HEK293 (cell line): ENCODE data around the gene DAAM2.

Experiments used
- CTCF ChIA-PET: fragments of 350-600 bp; formaldehyde crosslinking; extraction: SDS; loops from one replicate; lab custom pipeline; 2021; ENCODE audit warnings: antibody characterized with exemption; lab: Yijun Ruan, JAX
- POLR2A ChIA-PET: fragments of 300-600 bp; formaldehyde crosslinking; extraction: SDS; loops from one replicate; lab custom pipeline; 2020; ENCODE audit warnings: antibody characterized with exemption, inconsistent platforms; lab: Yijun Ruan, JAX
- H3K27ac ChIP-seq: fragments of 200-500 bp; sonication (Bioruptor generic); 2 replicates; pipeline ENCODE4 v1.5.1; 2014; ENCODE audit warnings: low read depth, low read length, control low read depth, inconsistent platforms; ENCODE audit errors: extremely low read depth
- H3K36me3 ChIP-seq, 2 experiments: fragments of 200-500 bp in 1 of 2; sonication (Bioruptor generic) in 1 of 2; 1 replicate in 1 of 2; 2 replicates in 1 of 2; pipeline ENCODE4 v1.5.1; 2014 to 2017; ENCODE audit warnings: inconsistent platforms in 2 of 2, low read length in 2 of 2; ENCODE audit not compliant: control insufficient read depth in 2 of 2, insufficient read depth in 1 of 2
- H3K4me1 ChIP-seq: fragments of 200-500 bp; sonication (Bioruptor generic); 2 replicates; pipeline ENCODE4 v1.5.1; 2014; ENCODE audit warnings: mild to moderate bottlenecking, low read length, inconsistent platforms; ENCODE audit not compliant: control insufficient read depth, insufficient read depth
- H3K4me3 ChIP-seq: 2 replicates; pipeline ENCODE4 v1.5.1; 2011; ENCODE audit warnings: low read depth, mild to moderate bottlenecking, control low read depth, low read length, moderate library complexity
- H3K9me3 ChIP-seq: fragments of 200-500 bp; sonication (Bioruptor generic); 2 replicates; pipeline ENCODE4 v1.5.1; 2014; ENCODE audit warnings: low read depth, low read length, inconsistent platforms; ENCODE audit not compliant: control insufficient read depth, insufficient read depth
- EGR2 ChIP-seq: fragments of 450-650 bp; formaldehyde crosslinking; IDR thresholded peaks from 2 replicates; pipeline ENCODE4 v1.5.1; 2016; ENCODE audit warnings: low read depth, missing biosample characterization, missing genetic modification characterization
- ELK4 ChIP-seq: IDR thresholded peaks from 2 replicates; pipeline ENCODE4 v1.6.1; 2011; ENCODE audit warnings: mild to moderate bottlenecking, low read depth, low read length, borderline replicate concordance
- KLF17 ChIP-seq: fragments of 450-650 bp; formaldehyde crosslinking; IDR thresholded peaks from 2 replicates; pipeline ENCODE4 v1.5.1; 2016; ENCODE audit warnings: missing biosample characterization, missing genetic modification characterization
- PBX3 ChIP-seq: sonication (generic); formaldehyde crosslinking; IDR thresholded peaks from 2 replicates; pipeline ENCODE4 v1.8.1; 2022; ENCODE audit warnings: mild to moderate bottlenecking, moderate library complexity, missing genetic modification reagents
- SCRT2 ChIP-seq: fragments of 450-650 bp; formaldehyde crosslinking; IDR thresholded peaks from 2 replicates; pipeline ENCODE4 v1.5.1; 2016; ENCODE audit warnings: missing biosample characterization, missing genetic modification characterization
- SP3 ChIP-seq: fragments of 450-650 bp; formaldehyde crosslinking; IDR thresholded peaks from 2 replicates; pipeline ENCODE4 v1.5.1; 2016; ENCODE audit warnings: missing biosample characterization, missing genetic modification characterization
- TCF7L2 ChIP-seq: IDR thresholded peaks from 2 replicates; pipeline ENCODE4 v1.6.1; 2011; ENCODE audit warnings: low read depth, mild to moderate bottlenecking, inconsistent platforms, low read length, moderate library complexity, borderline replicate concordance
- ZBTB44 ChIP-seq: fragments of 450-650 bp; IDR thresholded peaks from 2 replicates; pipeline ENCODE4 v1.5.1; 2018; ENCODE audit warnings: missing biosample characterization, mild to moderate bottlenecking, missing genetic modification characterization
- ZBTB48 ChIP-seq: fragments of 450-650 bp; formaldehyde crosslinking; IDR thresholded peaks from 2 replicates; pipeline ENCODE4 v1.5.1; 2016; ENCODE audit warnings: missing biosample characterization, missing genetic modification characterization
- ZNF138 ChIP-seq: fragments of 450-650 bp; formaldehyde crosslinking; IDR thresholded peaks from 2 replicates; pipeline ENCODE4 v1.5.1; 2016; ENCODE audit warnings: missing biosample characterization, missing genetic modification characterization, borderline replicate concordance
- ZNF23 ChIP-seq: fragments of 450-650 bp; formaldehyde crosslinking; IDR thresholded peaks from 2 replicates; pipeline ENCODE4 v1.5.1; 2016; ENCODE audit warnings: missing biosample characterization, missing genetic modification characterization, borderline replicate concordance
- ZNF248 ChIP-seq: fragments of 450-650 bp; formaldehyde crosslinking; IDR thresholded peaks from 2 replicates; pipeline ENCODE4 v1.5.1; 2017; ENCODE audit warnings: missing biosample characterization, missing genetic modification characterization
- ZNF324 ChIP-seq: fragments of 450-650 bp; formaldehyde crosslinking; IDR thresholded peaks from 2 replicates; pipeline ENCODE4 v1.5.1; 2016; ENCODE audit warnings: missing biosample characterization, missing genetic modification characterization
- ZNF426 ChIP-seq: fragments of 450-650 bp; formaldehyde crosslinking; IDR thresholded peaks from 2 replicates; pipeline ENCODE4 v1.5.1; 2017; ENCODE audit warnings: missing biosample characterization, missing genetic modification characterization, mild to moderate bottlenecking, inconsistent platforms, moderate library complexity
- ZNF501 ChIP-seq: fragments of 450-650 bp; formaldehyde crosslinking; IDR thresholded peaks from 2 replicates; pipeline ENCODE4 v1.5.1; 2016; ENCODE audit warnings: missing biosample characterization, missing genetic modification characterization
- ZNF692 ChIP-seq: fragments of 450-650 bp; formaldehyde crosslinking; IDR thresholded peaks from 2 replicates; pipeline ENCODE4 v1.5.1; 2016; ENCODE audit warnings: missing biosample characterization, missing genetic modification characterization

DAAM2 gene

GRCh38 chr6:39849228-39849627 is 57.1 kb downstream of the DAAM2 start:
- H3K36me3 ChIP-seq, result no peaks in the 10 kb centered on the region
- TF ChIP-seq ZNF501 (tag by site-specific recombination) (no peak), KLF17 (tag by site-specific recombination) (no peak)
- no peaks in the 10 kb centered on the region for H3K9me3 ChIP-seq
- no peaks in the 10 kb centered on the region for H3K4me1 ChIP-seq
- H3K27ac ChIP-seq, result no peak overlapping the region
- no peak overlapping the region for H3K4me3 ChIP-seq
- POLR2A ChIA-PET, result no interaction called here
- CTCF ChIA-PET, result interaction anchor here (1.3 kb wide), 1 partner anchor 16 kb away, joined by 8 read pairs; no protein-coding TSS in a partner anchor

- H3K27ac ChIP-seq, result no peak overlapping the region
- TF ChIP-seq EGR2 (0 out of 2 replicates have a peak, but pooled peaks have one; percentile 13), ZBTB48 (no peak)
- TF ChIP-seq, all 188 proteins: peak for 1
- ChIA-PET POLR2A (no interaction called here), CTCF (interaction anchor here (0.5 to 1.3 kb wide), 2 partner anchors 15 to 178 kb away, joined by 3 to 8 read pairs; no protein-coding TSS in a partner anchor)
- Histone ChIP-seq H3K4me1 (no peaks in the 10 kb centered on the region), H3K4me3 (no peak overlapping the region), H3K9me3 (no peaks in the 10 kb centered on the region), H3K36me3 (no peaks in the 10 kb centered on the region)
These were observed 57.6 kb downstream of the DAAM2 start for GRCh38 chr6:39849764-39850163.

- Histone ChIP-seq H3K4me1 (no peaks in the 10 kb centered on the region), H3K36me3 (no peaks in the 10 kb centered on the region), H3K4me3 (no peak overlapping the region), H3K9me3 (no peaks in the 10 kb centered on the region), H3K27ac (no peak overlapping the region)
- POLR2A ChIA-PET, result no interaction called here
- TF ChIP-seq PBX3, result no peak
- TF ChIP-seq ZNF324 (tag by site-specific recombination), result no peak
- no peak for TF ChIP-seq SP3 (tag by site-specific recombination)
- CTCF ChIA-PET, result interaction anchor here (3.1 kb wide), 1 partner anchor 14 kb away, joined by 33 read pairs; no protein-coding TSS in a partner anchor
These were observed 58.6 kb downstream of the DAAM2 start for GRCh38 chr6:39850736-39851297.

- TF ChIP-seq ZNF23 (tag by site-specific recombination), result no peak
- no peak for TF ChIP-seq TCF7L2
- TF ChIP-seq, all 188 proteins: peak for 0
- ChIA-PET POLR2A (no interaction called here), CTCF (interaction anchor here (3.1 kb wide), 1 partner anchor 14 kb away, joined by 33 read pairs; no protein-coding TSS in a partner anchor)
- Histone ChIP-seq H3K4me3 (no peak overlapping the region), H3K9me3 (no peaks in the 10 kb centered on the region), H3K4me1 (no peaks in the 10 kb centered on the region), H3K27ac (no peak overlapping the region), H3K36me3 (no peaks in the 10 kb centered on the region)
These were observed 59.2 kb downstream of the DAAM2 start for GRCh38 chr6:39851331-39851730.

- POLR2A ChIA-PET, result no interaction called here
- no peak for TF ChIP-seq ZNF248 (tag by site-specific recombination)
- TF ChIP-seq SCRT2 (tag by site-specific recombination), result no peak
- no peak for TF ChIP-seq ZNF426 (tag by site-specific recombination)
- no peak for TF ChIP-seq ZNF138 (tag by site-specific recombination)
- TF ChIP-seq ZBTB44, result no peak
- no peak for TF ChIP-seq ZNF692
- no peak for TF ChIP-seq ELK4
These were observed 60.1 kb downstream of the DAAM2 start for GRCh38 chr6:39852324-39852723.

More at GRCh38 chr6:39852324-39852723, 60.1 kb downstream of the DAAM2 start:
- Histone ChIP-seq H3K4me3 (no peak overlapping the region), H3K36me3 (peaks cover 0 to 4% of the 10 kb centered on the region in 2 experiments; a peak in 1 of 3 replicates), H3K4me1 (no peaks in the 10 kb centered on the region), H3K9me3 (no peaks in the 10 kb centered on the region), H3K27ac (no peak overlapping the region)
- CTCF ChIA-PET, result interaction anchor here (1.6 to 3.1 kb wide), 2 partner anchors 9 to 13 kb away, joined by 4 to 33 read pairs; no protein-coding TSS in a partner anchor
